ENCODE measurements around the gene BGN. TPM values are rescaled to one million over a fixed set of nuclear protein-coding genes. Genes with fewer than 3 reads are reported as not detected.

BGN gene
- total RNA-seq, result 0.94 and 1.1 TPM in 2 replicates
- 3.9 TPM for polyA plus RNA-seq (2012)

- peak; percentile 12 for DNase-seq (ENCODE audit: low read depth)
Measured at GRCh38 chrX:153494541-153495361, at the start of gene BGN. Gene BGN, plus strand, starts transcription at chrX:153494980. Its CDS starts 9,652 bp downstream, at chrX:153504632.

- DNase-seq (ENCODE audit: low read depth), result no peak
Measured at GRCh38 chrX:153445106-153445855, 49.5 kb upstream of the BGN start.

DNA sequence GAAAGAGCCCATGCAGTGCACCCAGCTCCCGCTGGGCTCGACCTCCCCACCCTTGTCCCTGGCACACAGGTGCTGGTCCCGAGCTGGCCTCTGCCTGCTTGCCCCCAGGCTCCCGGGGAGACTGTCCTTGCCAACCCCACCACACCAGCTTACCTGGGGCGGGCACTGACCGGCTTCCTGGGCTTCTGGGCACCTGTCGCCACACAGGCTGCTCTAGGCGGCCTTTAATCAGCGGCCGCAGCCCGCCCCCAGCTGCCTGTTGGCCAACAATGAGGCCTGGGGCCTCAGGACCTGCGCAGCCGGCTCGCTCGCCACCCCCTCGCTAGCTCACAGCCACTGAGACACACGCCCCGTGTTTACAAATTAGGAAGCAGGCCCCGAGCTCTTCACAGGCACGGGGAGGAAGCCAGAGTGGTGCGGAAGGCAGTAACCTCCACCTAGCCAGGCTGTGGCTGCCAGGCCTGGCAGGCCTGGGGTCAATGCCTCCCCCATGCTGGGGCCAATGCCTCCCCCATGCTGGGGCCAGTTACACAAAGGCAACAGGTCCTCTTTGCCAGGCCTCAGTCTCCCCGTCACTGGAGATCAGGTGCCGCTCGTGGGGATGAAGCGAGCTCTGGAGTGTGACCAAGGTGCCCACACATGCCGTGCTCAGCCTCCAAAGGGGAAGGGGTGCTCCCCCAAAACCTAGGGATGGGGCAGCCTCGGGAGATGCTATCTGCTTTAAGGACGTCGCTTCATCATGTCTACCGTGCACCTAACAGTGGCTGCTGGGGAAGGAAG lies 48.7 kb upstream of the BGN start, which contains the start of gene TREX2:
TSS of gene TREX2 (minus strand) at position 201 of the 780 bp plus-strand sequence. CDS start 626 bp downstream, outside the sequence.
- no peak for DNase-seq (ENCODE audit: low read depth)

DNA sequence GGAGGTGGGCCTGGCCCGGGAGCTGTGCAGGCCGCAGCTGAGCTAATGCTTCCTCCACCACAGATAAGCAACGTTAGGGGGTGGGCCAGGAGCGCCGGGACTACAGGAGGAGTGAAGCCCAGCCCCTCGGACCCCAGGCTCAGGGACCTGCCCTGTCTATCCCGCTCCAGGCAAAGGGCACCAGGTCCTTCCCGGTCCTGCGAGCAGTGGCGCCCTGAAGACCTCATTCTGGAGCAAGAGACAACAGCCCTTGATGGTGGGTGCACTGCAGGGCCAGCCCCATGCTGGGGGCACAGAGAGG lies 48.2 kb upstream of the BGN start:
- no peak for DNase-seq (ENCODE audit: low read depth)

GRCh38 chrX:153446950-153447580 lies 47.7 kb upstream of the BGN start:
- no peak for DNase-seq (ENCODE audit: low read depth)

DNA sequence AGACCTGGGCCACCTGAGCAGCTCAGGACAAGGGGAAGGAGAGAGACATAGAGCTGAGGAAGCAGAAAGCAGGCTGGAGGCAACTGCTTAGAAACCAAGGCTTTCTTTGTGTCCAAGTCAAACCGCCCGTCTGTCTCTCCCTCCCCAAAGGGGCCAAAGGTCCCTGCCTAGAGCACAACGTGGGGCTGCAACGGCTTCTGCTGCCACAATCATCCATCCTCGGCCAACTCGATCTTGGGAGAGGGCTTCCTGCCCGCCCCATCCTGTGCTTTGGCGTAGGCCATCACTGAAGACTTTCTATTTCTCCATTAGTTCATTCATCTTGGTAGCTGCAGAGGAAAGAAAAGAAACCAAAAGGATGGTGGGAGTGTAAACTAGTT lies 47.2 kb upstream of the BGN start:
- no peak for DNase-seq (ENCODE audit: low read depth)

DNA sequence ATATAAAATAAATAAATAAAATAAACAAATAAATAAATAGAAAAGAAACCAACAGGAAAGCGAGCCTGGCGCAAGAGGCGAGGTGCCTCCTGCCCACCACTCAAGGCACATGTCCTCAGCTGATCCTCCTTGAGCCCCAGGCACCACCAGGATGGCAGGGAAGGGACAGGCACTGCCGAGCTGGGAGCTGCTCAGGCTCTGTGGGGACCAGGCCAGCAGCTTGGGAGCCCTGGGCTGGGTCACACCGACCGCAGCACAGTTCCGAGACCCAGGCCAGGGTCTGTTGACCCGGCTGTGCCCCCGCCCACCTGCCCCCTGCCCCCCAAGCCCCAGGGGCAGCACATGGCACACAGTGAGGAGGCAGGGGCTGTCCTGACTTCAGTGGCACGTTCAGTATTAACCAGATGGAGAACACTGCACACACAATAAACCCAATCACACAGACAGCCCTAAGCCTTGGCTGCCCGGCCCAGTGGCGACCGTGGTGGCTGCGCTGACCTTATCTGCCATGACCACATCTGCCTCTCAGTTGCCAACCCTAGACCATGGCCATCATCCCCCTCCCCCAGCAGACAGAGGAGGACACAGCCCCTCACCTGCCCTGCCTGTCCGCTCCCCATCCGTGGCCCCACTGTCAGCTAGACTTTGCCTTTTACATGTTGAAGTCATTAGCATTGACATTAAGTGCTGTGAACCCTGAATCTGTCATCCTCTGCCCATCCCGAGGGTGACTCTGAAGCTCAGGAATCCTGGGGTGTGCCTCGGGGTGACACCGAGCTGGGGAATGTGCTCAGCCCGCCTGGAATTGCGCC lies 46.0 kb upstream of the BGN start:
- no peak for DNase-seq (ENCODE audit: low read depth)

DNA sequence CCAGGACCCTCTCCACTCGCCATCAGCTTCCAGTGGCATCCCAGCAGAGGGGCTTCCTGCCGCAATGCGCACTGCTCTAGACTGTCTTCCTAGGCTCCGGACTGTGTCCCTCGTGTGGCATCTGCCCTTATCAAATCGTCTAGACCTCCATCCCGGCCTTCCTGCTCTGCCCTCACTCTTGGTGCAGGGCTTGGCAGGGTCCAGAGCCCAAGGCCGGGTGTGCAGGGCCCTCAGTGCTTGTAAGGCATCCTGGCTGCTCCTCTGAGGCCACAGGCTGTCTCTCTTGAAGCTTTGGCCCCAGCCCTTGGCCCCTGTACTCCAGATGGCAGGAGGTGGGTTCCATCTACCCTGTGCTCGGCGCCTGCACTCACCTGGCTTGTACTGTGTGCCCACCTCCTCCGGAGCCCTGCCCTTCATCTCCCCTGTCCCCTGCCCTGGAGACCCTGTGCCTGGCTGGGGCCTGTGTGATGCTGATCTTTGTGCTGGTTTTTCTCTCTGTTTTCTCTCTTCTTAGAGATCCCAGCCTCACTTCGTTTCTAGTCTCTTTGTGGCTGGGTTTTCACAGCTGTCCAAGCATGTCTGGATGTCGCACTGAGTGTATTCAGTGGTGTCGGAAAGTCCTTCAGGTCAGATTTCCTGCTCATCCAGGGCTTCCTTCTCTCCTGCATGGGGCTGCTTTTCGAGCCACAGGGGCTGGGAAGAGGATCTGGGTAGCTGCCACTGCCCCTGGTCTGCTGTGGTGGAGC lies 45.2 kb upstream of the BGN start:
- DNase-seq (ENCODE audit: low read depth), result peak; percentile 56

GRCh38 chrX:153450114-153450948 lies 44.4 kb upstream of the BGN start:
- no peak for DNase-seq (ENCODE audit: low read depth)

DNA sequence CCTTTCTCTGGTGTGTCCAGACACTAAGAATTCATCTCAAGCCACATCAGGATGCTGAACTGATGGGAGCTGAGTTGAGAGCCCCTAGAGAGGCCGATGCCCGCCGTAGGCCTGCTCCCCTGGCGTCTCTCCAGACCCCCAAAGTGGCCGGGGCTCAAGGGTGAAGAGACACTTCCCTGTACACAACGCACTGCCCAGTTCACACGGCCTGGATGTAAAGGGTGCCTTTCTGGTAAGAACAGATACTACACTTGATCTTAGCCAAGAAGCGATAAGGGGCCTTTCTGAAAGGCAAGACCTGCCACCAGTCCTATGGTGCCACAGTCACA lies 43.9 kb upstream of the BGN start:
- no peak for DNase-seq (ENCODE audit: low read depth)

DNA sequence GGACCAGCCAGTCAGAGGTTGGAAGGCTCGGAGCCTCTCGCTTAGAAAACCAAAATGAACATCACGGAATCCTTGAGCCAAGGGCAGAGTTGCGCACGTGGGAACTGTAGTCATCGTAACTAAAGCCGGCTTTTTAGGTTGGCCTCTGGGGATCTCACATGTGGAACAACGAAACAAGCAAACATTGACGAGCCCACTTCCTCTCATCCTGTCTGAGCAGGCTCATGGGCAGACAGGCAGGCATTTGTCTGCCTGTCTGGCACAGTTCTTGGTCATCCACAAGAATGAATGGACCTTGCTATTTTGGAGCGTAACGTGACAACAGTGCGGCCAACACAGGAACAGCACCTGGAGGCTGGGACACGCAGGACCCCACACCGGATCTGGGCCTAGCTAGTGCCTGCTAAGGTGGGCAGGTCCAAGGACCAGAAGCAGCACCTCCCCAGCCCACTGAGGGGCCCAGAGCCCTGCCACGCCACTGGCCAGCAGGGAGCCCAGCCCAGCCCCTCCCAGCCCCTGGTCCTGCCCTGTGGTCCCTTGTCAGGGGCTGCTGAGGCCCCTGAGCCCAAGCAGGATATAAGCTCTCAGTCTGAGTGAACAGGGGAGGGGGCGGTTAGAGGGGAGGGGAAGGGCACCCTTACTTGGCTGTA lies 39.8 kb upstream of the BGN start:
- DNase-seq (ENCODE audit: low read depth), result no peak

GRCh38 chrX:153455571-153455970 lies 39.2 kb upstream of the BGN start:
- no peak for DNase-seq (ENCODE audit: low read depth)

DNA sequence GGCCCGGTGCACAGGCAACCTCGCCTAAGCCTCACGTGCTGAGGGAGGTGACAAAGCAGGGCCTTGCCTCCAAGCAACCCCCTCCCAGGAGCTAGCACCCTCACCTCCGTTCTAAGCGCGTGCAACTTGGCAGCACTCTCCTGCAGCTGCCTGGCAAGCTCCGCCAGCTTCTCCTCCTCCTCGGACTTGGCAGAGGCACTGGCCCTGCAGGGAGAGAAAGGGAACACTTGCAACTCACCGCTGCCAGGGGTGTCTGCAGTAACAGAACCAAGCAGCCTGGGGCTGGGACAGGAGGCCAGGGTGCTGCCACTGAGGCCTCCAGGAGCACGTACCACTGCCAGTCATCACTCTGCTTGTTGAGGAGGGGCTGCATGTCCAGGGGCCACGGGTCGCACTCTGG lies 38.6 kb upstream of the BGN start:
- no peak for DNase-seq (ENCODE audit: low read depth)

- DNase-seq (ENCODE audit: low read depth), result no peak
Measured at GRCh38 chrX:153456704-153457103, 38.1 kb upstream of the BGN start.

GRCh38 chrX:153457136-153457825 lies 37.5 kb upstream of the BGN start:
- peak; percentile 81 for DNase-seq (ENCODE audit: low read depth)

GRCh38 chrX:153457827-153458466 lies 36.8 kb upstream of the BGN start:
- DNase-seq (ENCODE audit: low read depth), result no peak

GRCh38 chrX:153458476-153458875 lies 36.3 kb upstream of the BGN start:
- DNase-seq (ENCODE audit: low read depth), result no peak

Measured in myocyte (in vitro differentiated cells).